Cerebellar nuclear complex (tissue), 1 donor: ENCODE measurements around the gene SH3PXD2A.

Experiments
- DNase-seq, 2 experiments: peaks; one replicate each; lab custom pipeline; 2025; lab: John Stamatoyannopoulos, UW

SH3PXD2A gene

DNA sequence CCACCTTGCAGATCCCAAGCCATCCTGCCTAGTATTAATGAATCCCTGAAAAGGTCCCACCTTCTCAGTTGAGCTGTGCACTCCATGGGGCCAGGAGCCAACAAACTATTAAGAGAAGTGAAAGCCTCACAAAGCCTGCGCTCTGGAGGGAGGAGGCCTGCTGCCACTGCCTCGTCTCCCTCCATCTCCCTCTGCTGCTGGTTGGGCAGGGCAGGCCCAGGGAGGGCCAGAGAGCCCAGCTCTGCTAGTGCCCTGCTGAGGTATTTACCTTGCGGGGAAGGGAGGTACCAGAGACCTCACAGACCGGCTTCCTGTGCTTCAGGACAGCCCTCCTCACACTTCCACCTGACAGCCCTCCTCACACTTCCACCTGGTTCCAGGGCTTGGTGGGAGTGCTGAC lies 171.5 kb downstream of the SH3PXD2A start:
- no peak for DNase-seq

- no peak for DNase-seq
Measured at GRCh38 chr10:103682631-103683030, 172.7 kb downstream of the SH3PXD2A start.

DNA sequence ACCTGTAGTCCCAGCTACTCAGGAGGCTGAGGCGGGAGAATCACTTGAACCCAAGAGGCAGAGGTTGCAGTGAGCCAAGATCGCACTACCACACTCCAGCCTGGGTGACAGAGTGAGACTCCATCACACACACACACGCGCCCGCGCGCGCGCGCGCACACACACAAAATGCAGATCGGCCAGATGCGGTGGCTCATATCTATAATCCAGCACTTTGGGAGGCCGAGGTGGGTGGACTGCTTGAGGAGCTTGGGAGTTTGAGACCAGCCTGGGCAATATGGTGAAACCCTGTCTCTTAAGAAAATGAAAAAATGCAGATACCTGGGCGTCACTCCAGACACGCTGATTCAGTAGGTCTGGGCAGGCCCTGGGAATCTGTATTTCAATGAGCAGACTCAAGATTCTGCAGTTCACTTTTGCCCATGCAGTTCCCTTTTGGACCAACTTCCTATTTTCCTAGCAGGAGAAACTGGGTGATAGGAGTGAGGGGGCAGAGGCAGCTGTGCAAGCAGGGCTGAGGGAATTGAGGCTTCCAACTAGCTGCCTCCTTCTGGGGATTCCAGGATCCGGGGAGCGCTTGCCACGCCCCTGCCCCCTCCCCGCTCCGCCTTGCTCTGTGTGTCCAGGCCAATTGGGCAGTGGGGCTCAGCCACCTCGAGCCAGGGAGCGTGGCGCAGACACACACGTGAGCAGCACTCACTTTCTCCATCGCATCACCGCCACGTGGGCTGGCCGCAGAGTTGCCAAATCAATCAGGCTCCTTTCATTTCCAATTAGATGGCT lies 173.6 kb downstream of the SH3PXD2A start:
- DNase-seq = no peak

- DNase-seq = no peak
Measured at GRCh38 chr10:103680869-103681236, 174.5 kb downstream of the SH3PXD2A start.

- no peak for DNase-seq
Measured at GRCh38 chr10:103679096-103679790, 176.1 kb downstream of the SH3PXD2A start.

- no peak for DNase-seq
Measured at GRCh38 chr10:103678178-103678526, 177.2 kb downstream of the SH3PXD2A start.

- no peak for DNase-seq
Measured at GRCh38 chr10:103677486-103678177, 177.7 kb downstream of the SH3PXD2A start.

DNA sequence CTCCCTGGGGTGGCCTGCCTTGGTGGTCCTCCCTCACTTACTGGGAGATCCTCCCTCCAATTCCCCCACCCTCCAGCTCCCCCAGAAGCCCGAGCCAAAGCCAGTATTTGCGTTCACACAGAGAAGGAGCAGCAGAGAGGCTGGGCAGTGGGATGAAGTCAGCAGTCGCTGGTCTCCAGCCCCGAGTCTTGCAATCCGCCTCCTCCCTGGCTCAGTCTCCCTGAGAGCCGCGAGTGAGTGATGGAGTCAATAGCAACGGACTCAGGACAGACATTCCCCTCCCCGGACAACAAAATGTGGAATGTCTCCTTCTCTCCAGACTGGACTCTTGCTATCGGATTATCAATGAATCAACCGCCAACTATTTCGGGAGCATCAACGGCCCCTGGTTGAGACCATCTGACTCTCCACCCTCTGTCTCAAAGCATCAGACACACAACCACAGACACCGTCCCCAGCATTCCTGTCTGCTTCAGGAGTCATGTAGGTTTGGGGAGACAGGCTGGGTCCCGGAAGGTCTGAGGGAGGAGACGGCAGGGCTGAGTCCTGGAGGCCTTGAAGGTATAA lies 178.4 kb downstream of the SH3PXD2A start:
- no peak for DNase-seq

DNA sequence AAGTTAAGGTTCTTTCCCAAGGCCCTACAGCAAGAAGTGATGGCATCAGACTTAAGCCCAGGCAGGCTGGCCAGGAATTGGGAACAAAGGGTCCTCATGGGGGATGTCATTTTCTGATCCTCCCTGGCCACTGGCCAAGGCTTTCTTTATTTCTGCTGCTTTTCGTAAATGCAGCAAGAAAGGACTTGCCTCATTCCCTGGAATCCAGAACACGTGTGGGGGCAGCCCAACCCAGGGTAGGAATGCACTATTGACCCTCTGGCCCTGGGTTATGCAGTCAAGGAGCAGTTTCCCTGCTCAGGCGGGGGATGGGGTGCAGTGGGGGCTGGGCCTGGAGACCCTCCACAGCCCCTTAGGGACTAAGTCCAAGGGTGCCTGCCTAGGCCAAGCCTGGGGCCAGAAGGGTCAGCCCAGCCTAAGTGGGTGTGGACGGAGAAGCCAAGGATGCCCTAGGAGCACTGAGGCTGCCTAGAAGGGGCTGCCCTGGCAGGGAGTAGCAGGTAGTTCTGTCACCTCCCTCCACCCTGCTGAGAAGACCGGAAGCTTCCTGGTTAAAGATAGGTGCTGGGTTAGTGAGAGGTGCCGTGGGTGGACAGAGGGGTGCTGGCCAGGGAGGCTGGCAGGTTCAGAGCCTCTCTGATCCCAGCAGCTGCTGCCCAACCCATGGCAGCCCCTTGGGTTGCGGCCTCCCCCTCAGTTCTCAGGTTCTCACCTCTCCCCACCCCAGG lies 179.2 kb downstream of the SH3PXD2A start:
- DNase-seq = no peak

DNA sequence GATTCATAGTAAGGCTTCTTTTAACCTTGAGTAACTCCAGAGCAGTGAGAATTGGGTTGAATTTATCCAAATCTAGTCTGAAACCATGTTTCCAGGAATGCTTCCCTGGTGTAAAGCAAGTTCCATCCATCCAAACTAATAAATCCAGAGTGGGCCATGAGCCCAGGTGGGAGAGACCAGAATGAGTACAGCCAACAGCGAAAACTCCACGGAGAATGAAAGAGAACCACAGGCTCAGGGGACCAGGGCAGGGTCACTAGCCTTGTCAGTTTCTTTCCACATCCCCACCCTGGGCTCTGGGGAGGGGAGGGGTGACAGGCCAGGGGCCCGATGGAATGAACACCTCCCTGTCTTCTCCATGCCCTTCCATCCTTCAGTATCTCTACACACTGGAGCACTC lies 181.8 kb downstream of the SH3PXD2A start:
- DNase-seq = no peak

- no peak for DNase-seq
Measured at GRCh38 chr10:103672345-103672744, 183.0 kb downstream of the SH3PXD2A start.

DNA sequence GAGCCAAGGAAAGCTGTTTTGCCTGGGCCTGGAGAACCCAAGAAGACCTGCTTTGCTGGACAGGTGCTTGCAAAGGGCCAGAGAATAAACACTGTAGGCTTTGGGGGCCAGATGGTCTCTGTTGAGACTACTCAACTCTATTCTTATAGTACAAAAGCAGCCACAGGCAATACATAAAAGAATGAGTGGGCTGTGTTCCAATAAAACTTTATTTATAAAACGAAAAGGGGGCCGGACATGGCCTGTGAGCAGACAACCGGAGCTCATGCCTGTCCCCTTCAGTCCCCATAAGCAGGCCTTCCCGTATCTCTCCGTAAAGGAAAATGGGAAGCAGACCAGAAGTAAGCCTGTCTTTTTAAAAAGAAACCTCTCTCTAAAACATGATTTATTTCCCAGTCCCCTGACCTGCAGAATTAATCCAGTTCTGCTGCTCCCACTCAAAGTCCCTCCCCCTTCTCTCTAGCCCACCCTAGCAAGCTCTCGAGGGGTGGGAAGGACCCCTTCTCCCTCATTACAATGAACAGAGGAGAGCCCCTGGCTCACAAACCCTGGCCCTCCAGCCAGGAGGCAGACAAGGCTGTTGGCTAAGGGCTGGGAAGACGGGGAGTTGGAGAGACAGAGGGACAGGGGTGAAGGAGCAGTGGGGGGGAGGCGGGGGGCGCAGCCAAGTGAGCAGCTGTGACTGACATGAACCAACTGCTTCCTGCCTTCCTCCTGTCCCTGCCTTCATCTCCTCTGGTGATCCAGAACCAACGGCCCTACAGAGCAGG lies 184.1 kb downstream of the SH3PXD2A start:
- no peak for DNase-seq

DNA sequence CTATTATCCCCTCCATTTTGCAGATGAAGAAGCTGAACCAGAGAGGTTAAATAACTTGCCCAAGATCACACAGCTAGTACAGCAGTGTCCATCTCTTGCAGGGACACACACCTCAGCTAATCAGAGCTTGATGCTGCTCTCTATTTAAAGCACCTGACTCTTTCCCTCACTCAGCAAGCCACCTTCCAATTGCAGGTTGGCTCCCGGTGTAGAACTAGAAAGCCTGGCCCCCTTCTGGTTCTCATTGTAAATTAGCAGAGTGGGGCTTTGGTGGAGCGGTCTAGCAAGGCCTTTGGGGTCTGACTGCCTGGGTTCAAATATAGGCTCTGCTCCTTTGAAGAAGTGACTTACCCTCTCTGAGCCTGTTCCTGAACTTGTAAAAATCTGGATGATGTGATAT lies 185.4 kb downstream of the SH3PXD2A start:
- DNase-seq = no peak

DNA sequence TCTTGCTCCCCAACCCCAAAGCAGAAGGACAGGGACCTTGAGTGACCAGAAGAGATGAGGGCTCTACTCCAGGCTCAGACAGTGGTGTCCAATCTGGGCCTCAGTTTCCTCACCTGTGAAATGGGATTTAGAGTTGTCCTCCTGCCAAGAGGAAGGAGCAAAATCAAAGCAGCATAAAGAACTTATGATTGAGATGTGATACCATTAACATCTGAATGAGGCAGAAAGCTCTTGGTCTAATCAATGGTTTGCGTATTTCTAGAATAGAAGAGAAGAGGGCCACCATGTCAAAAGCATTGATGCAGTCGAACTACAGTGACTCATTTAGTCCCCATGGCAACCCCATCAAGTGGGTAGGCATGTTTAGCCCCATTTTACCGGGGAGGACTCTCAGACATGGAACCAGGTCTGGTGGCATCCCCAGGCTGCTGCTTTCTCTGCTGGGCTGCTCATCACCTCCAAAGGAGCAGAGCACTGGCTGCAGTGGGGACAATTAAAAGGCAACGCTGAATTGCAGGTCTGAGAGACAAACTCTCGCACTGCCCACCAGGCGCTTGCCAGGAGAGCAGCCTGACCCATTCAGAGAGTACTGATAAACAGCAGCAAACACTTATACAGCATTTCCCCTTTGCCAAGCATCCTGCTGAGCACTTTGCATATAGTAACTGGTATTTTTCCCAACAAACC lies 186.0 kb downstream of the SH3PXD2A start:
- no peak for DNase-seq

GRCh38 chr10:103668351-103669242 lies 186.8 kb downstream of the SH3PXD2A start:
- DNase-seq = no peak

- DNase-seq = no peak
Measured at GRCh38 chr10:103667356-103667755, 188.0 kb downstream of the SH3PXD2A start.

- no peak for DNase-seq
Measured at GRCh38 chr10:103666762-103667150, 188.6 kb downstream of the SH3PXD2A start.

DNA sequence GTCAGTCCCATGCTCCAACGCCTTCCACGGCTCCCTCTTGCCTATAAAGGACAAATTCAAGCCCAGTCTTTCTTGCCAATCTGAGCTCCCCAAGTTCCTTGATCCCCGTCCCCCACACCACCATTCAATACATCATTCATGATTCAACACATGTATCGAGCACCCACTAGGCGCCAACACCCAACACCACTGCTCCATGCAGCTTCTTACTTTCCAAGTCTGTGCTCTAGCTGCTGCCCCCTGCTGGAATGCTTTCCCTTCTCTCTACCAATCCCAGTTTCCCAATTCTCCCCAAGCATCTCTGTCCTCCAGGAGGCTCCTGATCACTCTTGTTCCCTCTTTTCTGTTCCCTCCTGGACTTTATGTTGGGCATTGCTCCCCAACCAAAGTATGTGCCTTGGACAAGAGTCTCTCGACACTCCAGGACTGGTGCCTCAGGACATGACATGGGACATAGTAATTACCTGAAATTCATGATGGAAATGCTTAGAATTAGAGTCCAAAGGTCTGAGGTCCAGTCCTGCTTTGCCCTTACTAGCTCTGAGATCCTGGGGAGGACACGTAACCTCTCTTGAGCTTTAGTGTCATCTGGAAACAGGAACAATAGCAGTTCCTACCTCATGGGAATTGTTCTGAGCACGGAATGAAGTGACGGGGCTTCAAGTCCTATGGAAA lies 189.2 kb downstream of the SH3PXD2A start:
- no peak for DNase-seq
